H9 (cell line): ENCODE results near the gene PLEKHD1. TPM values are rescaled to one million over a fixed set of nuclear protein-coding genes. Genes with fewer than 3 reads are reported as not detected.

Experiments used
- DNase-seq: peaks from one replicate; pipeline ENCODE4 v3.0.0-alpha.2; 2017
- H2AFZ ChIP-seq: one replicate; pipeline ENCODE4 v1.6.1; 2013; ENCODE audit warnings: mild to moderate bottlenecking, low read length, control low read depth, moderate library complexity
- H2AK5ac ChIP-seq: 2 replicates; pipeline ENCODE4 v1.6.1; 2013; ENCODE audit warnings: low read length, control low read depth, mixed read lengths; ENCODE audit not compliant: insufficient read length
- H2BK120ac ChIP-seq: one replicate; pipeline ENCODE4 v1.6.1; 2013; ENCODE audit warnings: low read depth, mild to moderate bottlenecking, low read length, control low read depth, inconsistent platforms; ENCODE audit not compliant: poor library complexity, severe bottlenecking
- H2BK12ac ChIP-seq: 2 replicates; pipeline ENCODE4 v1.6.1; 2013; ENCODE audit warnings: low read length, control low read depth, mixed read lengths, low read depth; ENCODE audit not compliant: insufficient read length
- H2BK15ac ChIP-seq: 2 replicates; pipeline ENCODE4 v1.6.1; 2013; ENCODE audit warnings: low read depth, low read length, control low read depth
- H2BK20ac ChIP-seq: one replicate; pipeline ENCODE4 v1.6.1; 2013; ENCODE audit warnings: low read depth, mild to moderate bottlenecking, low read length, control low read depth, inconsistent platforms; ENCODE audit not compliant: poor library complexity, severe bottlenecking
- H2BK5ac ChIP-seq: 2 replicates; pipeline ENCODE4 v1.6.1; 2013; ENCODE audit warnings: low read length, control low read depth, mixed read lengths; ENCODE audit not compliant: insufficient read length
- H3K14ac ChIP-seq: 2 replicates; pipeline ENCODE4 v1.6.1; 2013; ENCODE audit warnings: low read length, control low read depth; ENCODE audit not compliant: insufficient read depth
- H3K18ac ChIP-seq: 2 replicates; pipeline ENCODE4 v1.6.1; 2013; ENCODE audit warnings: low read depth, mild to moderate bottlenecking, mixed read lengths, low read length, control low read depth; ENCODE audit not compliant: insufficient read length
- H3K23ac ChIP-seq: 2 replicates; pipeline ENCODE4 v1.6.1; 2013; ENCODE audit warnings: low read length, control low read depth, mixed read lengths, low read depth; ENCODE audit not compliant: insufficient read length
- H3K23me2 ChIP-seq: 2 replicates; pipeline ENCODE4 v1.6.1; 2013; ENCODE audit warnings: low read depth, mild to moderate bottlenecking, mixed read lengths, low read length, control low read depth; ENCODE audit not compliant: insufficient read length, poor library complexity, severe bottlenecking
- H3K27ac ChIP-seq: 2 replicates; pipeline ENCODE4 v1.5.1; 2013; ENCODE audit warnings: low read length, control low read depth, mixed read lengths, low read depth; ENCODE audit not compliant: insufficient read length
- H3K27me3 ChIP-seq: 2 replicates; pipeline ENCODE4 v1.6.1; 2013; ENCODE audit warnings: low read length, control low read depth, inconsistent platforms; ENCODE audit not compliant: insufficient read depth
- H3K4ac ChIP-seq: 2 replicates; pipeline ENCODE4 v1.6.1; 2013; ENCODE audit warnings: low read depth, mild to moderate bottlenecking, control low read depth, inconsistent platforms, low read length, moderate library complexity
- H3K4me1 ChIP-seq: 2 replicates; pipeline ENCODE4 v1.6.1; 2013; ENCODE audit warnings: low read length, control low read depth, inconsistent platforms; ENCODE audit not compliant: insufficient read depth
- H3K4me2 ChIP-seq: 2 replicates; pipeline ENCODE4 v1.6.1; 2013; ENCODE audit warnings: low read length, control low read depth, mixed read lengths; ENCODE audit not compliant: insufficient read length, insufficient read depth
- H3K56ac ChIP-seq: 2 replicates; pipeline ENCODE4 v1.6.1; 2013; ENCODE audit warnings: low read depth, mild to moderate bottlenecking, mixed read lengths, low read length, control low read depth; ENCODE audit not compliant: insufficient read length
- H3K79me1 ChIP-seq: 2 replicates; pipeline ENCODE4 v1.6.1; 2013; ENCODE audit warnings: low read depth, mild to moderate bottlenecking, moderate library complexity, low read length, control low read depth, inconsistent platforms; ENCODE audit not compliant: insufficient read depth, poor library complexity, severe bottlenecking
- H3K79me2 ChIP-seq: 2 replicates; pipeline ENCODE4 v1.6.1; 2013; ENCODE audit warnings: low read length, control low read depth, inconsistent platforms; ENCODE audit not compliant: insufficient read depth
- H3K9ac ChIP-seq: 2 replicates; pipeline ENCODE4 v1.6.1; 2013; ENCODE audit warnings: low read length, control low read depth, mixed read lengths; ENCODE audit not compliant: insufficient read length; ENCODE audit errors: extremely low read depth
- H3K9me3 ChIP-seq: one replicate; pipeline ENCODE4 v1.6.1; 2013; ENCODE audit warnings: low read depth, low read length, inconsistent platforms; ENCODE audit not compliant: control insufficient read depth
- H3T11ph ChIP-seq: one replicate; pipeline ENCODE4 v1.6.1; 2013; ENCODE audit warnings: mild to moderate bottlenecking, low read length, control low read depth, inconsistent platforms
- H4K20me1 ChIP-seq: one replicate; pipeline ENCODE4 v1.6.1; 2013; ENCODE audit not compliant: control insufficient read depth, insufficient read length, insufficient read depth
- H4K5ac ChIP-seq: 2 replicates; pipeline ENCODE4 v1.6.1; 2013; ENCODE audit warnings: low read depth, mild to moderate bottlenecking, mixed read lengths, low read length, control low read depth; ENCODE audit not compliant: insufficient read length
- H4K8ac ChIP-seq: replicated peaks from 2 replicates; pipeline ENCODE4 v1.6.1; 2013; ENCODE audit warnings: low read length, control low read depth, mixed read lengths, low read depth; ENCODE audit not compliant: insufficient read length
- H4K91ac ChIP-seq: 2 replicates; pipeline ENCODE4 v1.6.1; 2013; ENCODE audit warnings: low read depth, mild to moderate bottlenecking, moderate library complexity, mixed read lengths, low read length, control low read depth; ENCODE audit not compliant: insufficient read length
- H3K27ac Mint-ChIP-seq, 3 experiments: 2 replicates in 2 of 3; 3 replicates in 1 of 3; pipeline ENCODE4 v1.8.0; 2020 to 2021; ENCODE audit warnings: mixed read lengths in 3 of 3, mild to moderate bottlenecking in 1 of 3, moderate library complexity in 1 of 3
- H3K27me3 Mint-ChIP-seq: 2 replicates; pipeline ENCODE4 v1.8.0; 2021; ENCODE audit warnings: low read depth, mild to moderate bottlenecking, moderate library complexity, mixed read lengths
- H3K36me3 Mint-ChIP-seq, 3 experiments: 2 replicates in 2 of 3; 3 replicates in 1 of 3; pipeline ENCODE4 v1.8.0; 2020 to 2021; ENCODE audit warnings: low read depth in 3 of 3, mixed read lengths in 3 of 3; ENCODE audit not compliant: insufficient read depth in 1 of 3
- H3K4me1 Mint-ChIP-seq, 2 experiments: 2 replicates each; pipeline ENCODE4 v1.8.0; 2020; ENCODE audit warnings: mixed read lengths in 2 of 2
- H3K4me3 Mint-ChIP-seq, 2 experiments: 2 replicates in 1 of 2; 3 replicates in 1 of 2; pipeline ENCODE4 v1.8.0; 2020 to 2021; ENCODE audit warnings: mild to moderate bottlenecking in 2 of 2, mixed read lengths in 2 of 2, moderate library complexity in 1 of 2
- H3K9me3 Mint-ChIP-seq, 2 experiments: 2 replicates in 1 of 2; 3 replicates in 1 of 2; pipeline ENCODE4 v1.8.0; 2020; ENCODE audit warnings: mild to moderate bottlenecking in 2 of 2, mixed read lengths in 2 of 2, moderate library complexity in 1 of 2
- WGBS: extraction: QIAGEN DNeasy Blood & Tissue Kit; methylation state at CpG from one replicate; pipeline ENCODE4 v1.1.7; 2013; ENCODE audit warnings: missing lambda C conversion rate, low lambda C conversion rate, mixed read lengths; ENCODE audit not compliant: insufficient read length; ENCODE audit errors: extremely low coverage; 5-methylcytosine and 5-hydroxymethylcytosine counted together
- total RNA-seq: library from RNA; stranded (reverse); gene quantifications from 2 replicates; pipeline ENCODE4 v1.2.1, GENCODE V29; 2021
- TF ChIP-seq, protein P1 (sequence below): fragments of 200-600 bp; sonication (generic); conservative IDR thresholded peaks from 3 replicates; pipeline ENCODE4 v1.8.0; 2021; ENCODE audit warnings: antibody characterized with exemption, mild to moderate bottlenecking

PLEKHD1 gene
- total RNA-seq, 1 experiment from 2014 or later, result 0.37 TPM

DNA sequence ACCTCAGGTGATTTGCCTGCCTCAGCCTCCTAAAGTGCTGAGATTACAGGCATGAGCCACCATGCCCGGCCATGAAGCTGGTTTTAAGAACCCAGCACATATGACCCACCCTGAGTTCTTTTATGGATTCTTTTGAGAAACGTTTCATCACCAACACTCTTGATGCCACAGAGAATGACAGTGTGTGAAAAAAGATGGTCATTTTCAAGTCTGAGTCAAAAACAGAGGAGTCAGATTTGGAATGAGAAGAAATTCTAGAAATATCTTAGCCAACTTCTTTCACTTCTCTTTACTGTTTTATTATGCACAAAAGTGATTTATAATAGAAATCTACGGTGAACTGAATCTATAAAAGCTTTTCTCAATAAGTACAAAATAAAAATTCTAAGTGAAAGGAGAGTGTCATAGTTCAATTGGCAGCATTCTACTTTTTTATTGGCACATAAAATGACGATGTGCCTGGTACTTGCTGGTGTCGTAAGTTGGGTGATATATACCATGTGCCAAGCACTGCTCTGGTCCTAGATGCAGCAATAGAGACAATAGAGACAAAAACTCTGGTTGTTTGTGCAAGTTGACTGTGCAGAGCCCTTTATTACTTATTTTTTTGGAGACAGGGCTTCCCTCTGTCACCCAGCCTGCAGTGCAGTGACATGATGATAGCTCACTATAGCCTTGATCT lies 56.3 kb downstream of the PLEKHD1 start:
- DNase-seq, result no peak
- Histone ChIP-seq H3K23ac (no peak overlapping the region), H3K9me3 (no peaks in the 10 kb centered on the region), H2AK5ac (no peak overlapping the region), H3K4me1 (no peaks in the 10 kb centered on the region), H3K18ac (no peak overlapping the region), H3K14ac (no peak overlapping the region), H3K4me2 (no peak overlapping the region), H3K23me2 (no peaks in the 10 kb centered on the region), H2BK15ac (no peak overlapping the region), H2AFZ (no peak overlapping the region), H2BK20ac (no peak overlapping the region), H3T11ph (no peak overlapping the region), H3K27ac (no peak overlapping the region), H3K27me3 (no peaks in the 10 kb centered on the region), H2BK12ac (no peak overlapping the region), H4K91ac (no peak overlapping the region), H2BK120ac (no peak overlapping the region), H3K79me2 (no peaks in the 10 kb centered on the region), H4K5ac (no peak overlapping the region), H4K20me1 (no peaks in the 10 kb centered on the region), H3K79me1 (no peaks in the 10 kb centered on the region), H4K8ac (no peak overlapping the region), H2BK5ac (no peak overlapping the region), H3K4ac (no peak overlapping the region), H3K56ac (no peak overlapping the region), H3K9ac (no peak overlapping the region)
- no CpG with 5 or more reads among the region's 5 CpGs for WGBS
- Mint-ChIP-seq H3K27ac (no peak overlapping the region), H3K27me3 (peaks cover 9% of the 10 kb centered on the region), H3K4me1 (peaks cover 3 to 7% of the 10 kb centered on the region in 2 experiments), H3K9me3 (no peaks in the 10 kb centered on the region; a peak in 1 of 5 replicates), H3K36me3 (no peaks in the 10 kb centered on the region), H3K4me3 (no peak overlapping the region)
- TF ChIP-seq, protein P1, sequence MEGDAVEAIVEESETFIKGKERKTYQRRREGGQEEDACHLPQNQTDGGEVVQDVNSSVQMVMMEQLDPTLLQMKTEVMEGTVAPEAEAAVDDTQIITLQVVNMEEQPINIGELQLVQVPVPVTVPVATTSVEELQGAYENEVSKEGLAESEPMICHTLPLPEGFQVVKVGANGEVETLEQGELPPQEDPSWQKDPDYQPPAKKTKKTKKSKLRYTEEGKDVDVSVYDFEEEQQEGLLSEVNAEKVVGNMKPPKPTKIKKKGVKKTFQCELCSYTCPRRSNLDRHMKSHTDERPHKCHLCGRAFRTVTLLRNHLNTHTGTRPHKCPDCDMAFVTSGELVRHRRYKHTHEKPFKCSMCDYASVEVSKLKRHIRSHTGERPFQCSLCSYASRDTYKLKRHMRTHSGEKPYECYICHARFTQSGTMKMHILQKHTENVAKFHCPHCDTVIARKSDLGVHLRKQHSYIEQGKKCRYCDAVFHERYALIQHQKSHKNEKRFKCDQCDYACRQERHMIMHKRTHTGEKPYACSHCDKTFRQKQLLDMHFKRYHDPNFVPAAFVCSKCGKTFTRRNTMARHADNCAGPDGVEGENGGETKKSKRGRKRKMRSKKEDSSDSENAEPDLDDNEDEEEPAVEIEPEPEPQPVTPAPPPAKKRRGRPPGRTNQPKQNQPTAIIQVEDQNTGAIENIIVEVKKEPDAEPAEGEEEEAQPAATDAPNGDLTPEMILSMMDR, result no peak
